GM19043 (cell line): ENCODE results near the gene DIMT1.

Experiments used
- ATAC-seq: cut with Tn5 transposase; IDR thresholded peaks from one replicate; pipeline ENCODE4 v1.9.1; 2021; ENCODE audit warnings: low read depth; ENCODE audit not compliant: unreplicated experiment

Gene DIMT1

GRCh38 chr5:62403411-62404250, at the start of gene DIMT1:
Gene DIMT1 (minus strand): TSS chr5:62403905. CDS start chr5:62403772, 133 bp downstream.
- ATAC-seq, result peak; percentile 94

GRCh38 chr5:62450259-62450658, 46.6 kb upstream of the DIMT1 start:
- no peak for ATAC-seq

DNA sequence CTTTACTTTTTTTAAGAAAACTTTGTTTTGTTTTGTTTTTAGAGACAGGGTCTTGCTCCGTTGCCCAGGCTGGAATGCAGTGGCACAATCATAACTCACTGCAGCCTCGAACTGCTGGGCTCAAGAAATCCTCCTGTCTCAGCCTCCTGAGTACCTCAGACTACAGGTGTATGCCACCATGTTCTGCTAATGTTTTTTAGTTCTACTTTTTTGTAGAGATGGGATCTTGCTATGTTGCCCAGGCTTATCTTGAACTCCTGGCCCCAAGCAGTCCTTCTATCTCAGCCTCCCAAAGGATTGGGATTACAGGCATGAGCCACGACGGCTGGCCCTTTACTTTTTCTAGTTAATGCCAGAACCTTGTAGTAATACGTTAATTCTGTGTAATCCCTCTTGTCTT, 44.8 kb upstream of the DIMT1 start:
- no peak for ATAC-seq

- ATAC-seq, result no peak
These were observed 28.9 kb upstream of the DIMT1 start for GRCh38 chr5:62432621-62433064.

DNA sequence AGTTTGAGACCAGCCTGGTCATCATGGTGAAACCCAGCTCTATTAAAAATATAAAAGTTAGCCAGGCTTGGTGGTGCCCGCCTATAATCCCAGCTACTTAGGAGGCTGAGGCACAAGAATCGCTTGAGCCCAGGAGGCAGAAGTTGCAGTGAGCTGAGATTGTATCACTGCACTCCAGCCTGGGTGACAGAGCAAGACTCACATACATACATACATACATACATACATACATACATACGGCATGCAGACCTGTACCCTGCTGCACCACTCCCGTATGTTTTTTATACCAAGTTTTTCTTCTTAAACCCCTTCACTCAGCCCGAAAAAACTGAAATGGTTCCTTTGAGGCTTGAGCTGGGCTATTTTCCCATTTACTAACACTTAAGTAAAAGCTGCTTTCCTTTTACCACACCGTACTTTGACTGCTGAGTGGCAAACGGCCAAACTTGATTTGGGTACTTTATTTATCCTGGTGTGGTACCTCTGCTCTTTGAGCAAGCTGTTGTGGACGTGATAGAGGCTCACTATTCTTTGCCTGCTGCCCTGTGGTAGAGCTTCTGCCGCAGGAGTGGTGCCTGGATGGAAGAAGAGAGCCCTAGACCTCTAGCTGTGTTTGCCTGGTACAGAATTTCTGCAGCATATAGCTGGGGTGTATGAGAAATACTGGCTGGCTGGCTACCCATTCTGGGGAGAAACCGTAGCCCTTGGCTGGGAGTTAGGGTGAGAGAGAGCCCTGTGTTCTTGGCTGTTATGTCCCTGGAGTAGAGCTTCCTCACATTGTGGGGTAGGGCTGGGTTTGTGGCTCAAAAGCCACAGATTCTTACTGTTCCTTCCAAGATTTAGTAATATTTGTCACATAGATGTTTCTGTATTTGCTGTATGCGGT, 28.3 kb upstream of the DIMT1 start:
- ATAC-seq, result no peak

DNA sequence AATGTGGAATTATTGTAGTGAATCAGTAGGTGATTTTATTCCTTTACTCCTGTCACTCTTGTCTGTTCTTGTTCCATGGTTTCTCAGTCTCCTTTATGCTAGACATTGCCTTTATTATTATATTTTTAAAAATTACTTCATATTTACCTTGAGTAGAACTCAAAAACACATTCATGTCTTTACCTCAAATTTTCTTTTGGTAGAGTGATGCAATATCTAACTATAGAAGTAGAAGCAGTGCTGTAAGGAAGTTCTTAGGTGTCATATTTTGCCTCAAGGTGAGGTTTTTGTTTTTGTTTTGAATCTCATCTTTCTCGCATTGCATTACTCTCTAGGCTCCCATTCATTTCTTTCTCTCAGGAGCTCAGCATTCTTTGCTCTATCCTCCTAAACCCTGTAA, 21.1 kb upstream of the DIMT1 start:
- no peak for ATAC-seq

GRCh38 chr5:62421414-62421813, 17.7 kb upstream of the DIMT1 start:
- ATAC-seq, result no peak

DNA sequence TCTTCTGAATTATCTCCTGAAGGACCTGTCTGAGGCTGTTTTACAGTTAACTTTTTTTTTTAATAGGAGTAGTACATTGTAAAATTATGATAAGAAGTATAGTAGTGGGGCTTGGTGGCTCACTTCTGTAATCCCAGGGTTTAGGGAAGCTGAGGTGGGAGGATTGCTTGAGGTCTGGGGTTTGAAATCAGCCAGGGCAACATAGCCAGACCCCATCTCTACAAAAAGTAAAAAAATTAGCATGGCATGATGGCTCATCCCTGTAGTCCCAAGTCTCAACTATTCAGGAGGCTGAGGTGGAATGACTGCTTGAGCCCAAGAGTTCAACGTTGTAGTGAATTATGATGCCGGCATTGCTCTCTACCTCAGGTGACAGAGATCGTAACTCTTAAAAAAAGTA, 15.9 kb upstream of the DIMT1 start:
- no peak for ATAC-seq

DNA sequence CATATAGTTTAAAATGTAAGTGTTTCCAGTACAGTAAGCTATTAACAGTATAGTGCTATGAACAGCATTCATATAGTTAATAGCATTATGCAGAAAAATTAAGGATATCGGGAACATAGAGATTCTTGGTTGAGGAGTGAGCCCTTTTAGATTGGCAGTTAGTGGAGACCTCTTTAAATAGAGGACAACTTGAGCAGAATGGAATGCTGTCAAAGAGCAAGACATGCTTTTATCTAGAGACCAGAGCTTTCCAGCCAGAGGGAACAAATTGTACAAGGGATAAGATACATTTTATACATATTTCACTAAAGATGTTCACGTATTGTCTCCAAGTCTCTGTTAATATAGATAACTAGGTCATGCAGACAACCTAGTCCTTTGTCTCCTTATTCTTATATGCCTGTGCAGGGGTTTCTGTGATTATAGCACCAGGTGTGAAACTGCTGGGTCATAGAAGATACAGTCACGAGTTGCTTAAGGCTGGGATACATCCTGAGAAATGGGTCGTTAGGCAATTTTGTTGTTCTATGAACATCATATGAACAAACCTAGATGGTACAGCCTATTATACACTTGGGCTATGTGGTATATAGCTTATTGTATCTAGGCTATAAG, 14.9 kb upstream of the DIMT1 start:
- ATAC-seq, result no peak

- no peak for ATAC-seq
These were observed 10.0 kb upstream of the DIMT1 start for GRCh38 chr5:62413711-62414110.

GRCh38 chr5:62412549-62413329, 9.0 kb upstream of the DIMT1 start, which contains the start of gene IPO11:
Gene IPO11 (plus strand): TSS chr5:62412763. CDS start chr5:62437280, 24,517 bp downstream.
- ATAC-seq, result peak; percentile 98

DNA sequence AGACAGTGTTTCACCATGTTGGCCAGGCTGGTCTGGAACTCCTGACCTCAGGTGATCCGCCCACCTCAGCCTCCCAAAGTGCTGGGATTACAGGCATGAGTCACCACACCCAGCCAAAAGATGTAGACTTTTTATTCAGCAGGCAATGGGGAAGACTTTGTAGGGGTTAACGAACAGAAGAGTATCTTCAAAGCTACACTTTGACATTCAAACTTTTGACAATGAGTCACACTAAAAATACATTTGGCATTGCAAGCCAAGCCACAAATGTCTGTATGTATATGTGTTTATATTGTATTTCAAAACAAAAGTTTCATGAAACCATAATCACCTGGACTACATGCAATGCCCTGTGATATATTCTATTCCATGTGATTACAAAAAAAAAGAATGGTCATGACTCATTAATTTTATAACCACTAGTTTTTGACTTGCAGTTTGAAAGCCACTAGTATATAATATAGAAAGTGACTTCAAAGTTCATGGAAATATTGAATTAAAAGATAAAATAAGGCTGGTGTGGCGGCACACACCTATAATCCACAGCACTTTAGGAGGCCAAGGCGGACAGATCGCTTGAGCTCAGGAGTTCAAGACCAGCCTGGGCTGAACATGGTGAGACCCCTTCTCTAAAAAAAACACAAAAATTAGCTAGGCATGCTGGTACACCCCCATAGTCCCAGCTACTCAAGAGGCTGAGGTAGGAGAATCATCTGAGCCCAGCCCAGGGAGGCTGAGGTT, 8.3 kb downstream of the DIMT1 start:
- no peak for ATAC-seq

DNA sequence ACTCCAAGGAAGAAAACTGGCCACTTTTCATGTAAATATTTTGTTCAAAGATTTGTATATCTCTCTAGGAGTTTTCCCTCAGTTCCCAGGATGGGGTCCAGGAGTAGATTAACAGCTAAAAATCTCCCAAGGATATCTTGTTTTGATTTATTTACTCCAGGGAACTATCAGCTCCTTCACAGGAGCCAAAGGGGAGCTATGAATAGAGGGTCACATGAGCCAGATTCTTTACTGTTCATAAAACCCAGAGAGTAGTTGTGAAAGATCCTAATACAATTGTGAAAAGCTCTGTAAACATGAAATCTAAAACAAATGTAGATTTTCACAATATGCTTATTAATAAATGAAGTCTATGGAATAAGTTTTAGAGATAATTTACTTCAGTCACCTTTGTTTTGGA, 16.9 kb downstream of the DIMT1 start:
- ATAC-seq, result no peak

DNA sequence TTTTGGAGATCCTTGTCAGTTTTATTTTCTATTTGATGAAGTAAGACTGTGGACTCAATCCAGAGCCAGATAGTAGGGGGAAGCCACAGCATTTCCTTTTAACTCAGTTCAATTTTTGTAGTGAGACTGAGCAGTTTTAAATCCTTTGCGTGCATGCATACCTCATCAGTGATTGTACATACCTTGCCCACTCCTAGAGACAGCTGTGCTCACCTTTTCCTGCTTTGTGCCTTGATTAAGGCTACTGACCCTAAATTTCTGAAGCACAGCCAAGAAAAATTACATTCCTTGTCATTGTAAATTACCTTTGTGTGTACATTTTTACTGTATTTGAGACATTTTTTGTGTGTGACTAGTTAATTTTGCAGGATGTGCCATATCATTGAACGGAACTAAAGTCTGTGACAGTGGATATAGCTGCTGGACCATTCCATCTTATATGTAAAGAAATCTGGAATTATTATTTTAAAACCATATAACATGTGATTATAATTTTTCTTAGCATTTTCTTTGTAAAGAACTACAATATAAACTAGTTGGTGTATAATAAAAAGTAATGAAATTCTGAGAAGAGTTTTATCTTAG, 17.8 kb downstream of the DIMT1 start:
- ATAC-seq, result no peak

DNA sequence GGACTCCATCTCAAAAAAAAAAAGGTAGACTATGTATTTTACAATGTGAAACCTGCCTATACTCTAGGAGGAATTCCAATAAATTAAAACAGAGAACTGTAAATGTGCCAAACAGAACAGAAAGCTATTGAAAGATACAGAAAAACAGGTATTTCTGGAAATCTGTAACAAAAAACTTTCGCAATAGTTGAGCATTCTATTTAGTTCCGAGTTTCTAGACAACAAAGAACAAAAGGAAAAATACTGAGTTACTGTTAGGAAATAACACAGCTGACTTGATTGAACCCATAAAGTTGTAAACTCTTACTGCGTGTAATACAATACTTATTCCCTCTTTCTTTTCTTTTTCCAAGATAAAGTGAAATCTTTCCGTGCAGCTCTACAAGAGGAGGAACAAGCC, 18.6 kb downstream of the DIMT1 start:
- ATAC-seq, result no peak

DNA sequence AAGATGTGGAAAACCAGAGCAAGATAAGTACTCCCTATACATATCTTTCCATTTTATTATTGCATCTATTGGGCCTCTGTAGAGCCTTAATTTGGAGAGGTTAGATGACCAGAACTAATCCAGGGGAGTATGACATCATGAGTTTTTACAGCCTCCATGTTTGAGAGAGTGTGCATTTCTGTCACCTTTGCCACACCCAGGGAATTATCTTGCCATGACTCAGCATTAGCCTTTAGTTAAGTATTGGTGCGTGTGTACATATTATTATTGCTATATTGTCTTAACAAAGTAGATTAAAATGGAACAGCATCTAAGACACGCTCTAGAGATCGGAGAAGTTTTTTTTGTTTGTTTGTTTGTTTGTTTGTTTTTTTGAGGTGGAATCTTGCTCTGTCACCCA, 27.6 kb downstream of the DIMT1 start:
- ATAC-seq, result no peak

DNA sequence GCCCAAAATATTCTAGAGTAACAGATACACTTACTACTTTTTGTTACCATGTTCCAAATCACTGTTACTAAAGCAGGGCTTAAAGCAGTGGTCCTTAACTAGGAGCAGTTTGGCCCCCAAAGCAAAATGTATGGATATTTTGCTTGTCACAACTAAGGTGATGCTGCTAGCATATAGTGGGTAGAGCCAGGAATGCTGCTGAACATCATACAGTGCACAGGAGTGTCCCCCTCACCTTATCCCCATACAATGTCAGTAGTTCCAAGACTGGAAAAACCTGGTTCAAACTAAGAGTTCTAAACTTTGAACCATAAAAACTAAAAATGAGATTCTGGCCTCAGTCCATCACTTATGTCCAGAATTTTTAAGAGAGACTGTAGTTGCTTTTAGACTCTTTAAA, 28.1 kb downstream of the DIMT1 start:
- ATAC-seq, result no peak

DNA sequence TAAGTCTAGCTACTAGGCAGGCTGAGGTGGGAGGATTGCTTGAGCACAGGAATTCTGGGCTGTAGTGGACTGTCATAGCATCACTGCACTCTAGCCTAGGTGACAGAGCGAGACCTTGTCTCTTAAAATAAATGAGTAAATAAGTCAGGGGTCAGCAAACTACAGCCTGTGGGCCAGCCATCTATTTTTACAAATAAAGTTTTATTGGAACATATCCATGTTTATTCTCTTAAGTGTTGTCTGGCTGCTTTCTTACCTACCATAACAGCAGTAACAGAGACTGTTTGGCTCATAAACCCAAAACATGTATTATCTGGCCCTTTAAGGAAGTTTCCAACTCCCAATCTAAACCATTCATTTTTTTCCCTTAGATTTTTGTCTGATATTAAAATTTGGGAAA, 29.6 kb downstream of the DIMT1 start:
- ATAC-seq, result no peak

DNA sequence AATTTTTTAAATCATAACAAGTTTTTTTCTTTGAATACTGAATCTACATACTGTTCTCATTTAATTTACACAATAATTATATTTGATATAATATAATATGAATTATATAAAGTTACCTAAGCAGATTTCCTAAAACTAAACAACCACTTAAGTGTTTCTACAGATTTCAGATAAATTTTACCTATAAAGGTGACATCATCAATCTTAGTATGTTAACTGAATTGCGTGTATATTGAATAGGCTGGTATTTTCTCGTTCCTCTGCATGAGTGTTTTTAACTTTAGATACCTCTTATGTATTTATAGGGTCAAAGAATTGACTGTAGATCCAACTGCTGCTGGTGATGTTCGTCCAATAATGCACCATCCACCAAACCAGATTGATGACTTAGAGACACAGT, 30.3 kb downstream of the DIMT1 start:
- ATAC-seq, result no peak
